GM18873 (cell line): ENCODE data around the gene SLC23A2.
"Not testable (repeated sequence)": the region's sequence is repeated elsewhere in the genome, so short reads cannot be mapped to it uniquely, and the experiment has no call there.

Experiments
- ATAC-seq: cut with Tn5 transposase; IDR thresholded peaks from one replicate; pipeline ENCODE4 v1.9.1; 2021; ENCODE audit warnings: mild to moderate bottlenecking, moderate library complexity, moderate number of reproducible peaks; ENCODE audit not compliant: unreplicated experiment, low FRiP score

Gene SLC23A2

GRCh38 chr20:4854561-4854901 is 146.8 kb downstream of the SLC23A2 start:
- no peak for ATAC-seq

- no peak for ATAC-seq
Observed at GRCh38 chr20:4853757-4854560, 147.4 kb downstream of the SLC23A2 start.

GRCh38 chr20:4853004-4853403 is 148.3 kb downstream of the SLC23A2 start:
- ATAC-seq: no peak

GRCh38 chr20:4850960-4851359 is 150.3 kb downstream of the SLC23A2 start:
- no peak for ATAC-seq

GRCh38 chr20:4848829-4849228 is 152.5 kb downstream of the SLC23A2 start:
- not testable (repeated sequence) for ATAC-seq

- ATAC-seq: no peak
Observed at GRCh38 chr20:4848041-4848440, 153.3 kb downstream of the SLC23A2 start.

- ATAC-seq: no peak
Observed at GRCh38 chr20:4846821-4847220, 154.5 kb downstream of the SLC23A2 start.

GRCh38 chr20:4844751-4845465 is 156.4 kb downstream of the SLC23A2 start:
- no peak for ATAC-seq

- ATAC-seq: no peak
Observed at GRCh38 chr20:4844325-4844724, 157.0 kb downstream of the SLC23A2 start.

GRCh38 chr20:4840801-4841200 is 160.5 kb downstream of the SLC23A2 start:
- ATAC-seq: no peak

GRCh38 chr20:4838526-4838925 is 162.8 kb downstream of the SLC23A2 start:
- no peak for ATAC-seq

- ATAC-seq: no peak
Observed at GRCh38 chr20:4837760-4838159, 163.6 kb downstream of the SLC23A2 start.

GRCh38 chr20:4836935-4837334 is 164.4 kb downstream of the SLC23A2 start:
- no peak for ATAC-seq

GRCh38 chr20:4836473-4836872 is 164.8 kb downstream of the SLC23A2 start:
- no peak for ATAC-seq

GRCh38 chr20:4835244-4836177 is 165.8 kb downstream of the SLC23A2 start:
- no peak for ATAC-seq

GRCh38 chr20:4833074-4833728 is 168.1 kb downstream of the SLC23A2 start:
- ATAC-seq: no peak

GRCh38 chr20:4832469-4832868 is 168.8 kb downstream of the SLC23A2 start:
- ATAC-seq: no peak

- no peak for ATAC-seq
Observed at GRCh38 chr20:4830696-4831095, 170.6 kb downstream of the SLC23A2 start.

GRCh38 chr20:4830259-4830658 is 171.1 kb downstream of the SLC23A2 start:
- no peak for ATAC-seq

GRCh38 chr20:4829514-4830215 is 171.6 kb downstream of the SLC23A2 start:
- ATAC-seq: no peak
